H1 (cell line): ENCODE results near the gene TOGARAM1. TPM values are rescaled to one million over a fixed set of nuclear protein-coding genes. Genes with fewer than 3 reads are reported as not detected.

Experiments
- CTCF ChIA-PET: fragments of 300-600 bp; sonication (Branson Sonifier 250); formaldehyde crosslinking; loops from one replicate; lab custom pipeline; 2021; ENCODE audit not compliant: partially characterized antibody; lab: Charles Lee
- POLR2A ChIA-PET: fragments of 300-600 bp; sonication (Branson Sonifier 250); formaldehyde crosslinking; loops from one replicate; lab custom pipeline; 2021; ENCODE audit warnings: inconsistent platforms; ENCODE audit not compliant: partially characterized antibody; lab: Charles Lee
- DNase-seq, 2 experiments: peaks; one replicate each; pipeline versions ENCODE4 v3.0.0 to v3.0.0-alpha.2; 2010 to 2022; ENCODE audit warnings: low spot score in 2 of 2, low read depth in 1 of 2, mixed read lengths in 1 of 2
- FAIRE-seq: peaks from 2 replicates; lab custom pipeline; 2011; peaks lifted over from hg19 to GRCh38; lab: Jason Lieb, UNC
- H2AFZ ChIP-seq: 2 replicates; pipeline ENCODE4 v1.8.1; 2012; ENCODE audit warnings: low read length, inconsistent platforms
- H2AK5ac ChIP-seq: 2 replicates; pipeline ENCODE4 v1.6.1; 2013; ENCODE audit warnings: low read depth, low read length
- H2BK120ac ChIP-seq: replicated peaks from 2 replicates; pipeline ENCODE3; 2013; ENCODE audit warnings: low read depth, low read length, inconsistent platforms
- H2BK12ac ChIP-seq: 2 replicates; pipeline ENCODE4 v1.6.1; 2013; ENCODE audit warnings: low read depth, low read length
- H2BK15ac ChIP-seq: 2 replicates; pipeline ENCODE4 v1.6.1; 2013; ENCODE audit warnings: low read length
- H2BK20ac ChIP-seq: 2 replicates; pipeline ENCODE4 v1.6.1; 2013; ENCODE audit warnings: low read length
- H2BK5ac ChIP-seq: 2 replicates; pipeline ENCODE4 v1.6.1; 2013; ENCODE audit warnings: low read depth, low read length
- H3K14ac ChIP-seq: 2 replicates; pipeline ENCODE4 v1.6.1; 2013; ENCODE audit warnings: inconsistent platforms; ENCODE audit not compliant: insufficient read length
- H3K18ac ChIP-seq: 2 replicates; pipeline ENCODE4 v1.6.1; 2013; ENCODE audit warnings: low read length; ENCODE audit errors: extremely low read depth
- H3K23ac ChIP-seq: 2 replicates; pipeline ENCODE4 v1.6.1; 2013; ENCODE audit warnings: inconsistent platforms; ENCODE audit not compliant: insufficient read length
- H3K23me2 ChIP-seq: 2 replicates; pipeline ENCODE4 v1.6.1; 2013; ENCODE audit warnings: low read depth, low read length
- H3K27ac ChIP-seq: 2 replicates; pipeline ENCODE4 v1.6.1; 2011; ENCODE audit warnings: low read depth, low read length, inconsistent platforms
- H3K27me3 ChIP-seq, 4 experiments: replicated peaks in 1 of 4; 1 replicate in 1 of 4; 2 replicates in 3 of 4; pipeline versions ENCODE4 v1.6.1 to v1.8.1; 2011 to 2013; ENCODE audit warnings: low read length in 3 of 4, mild to moderate bottlenecking in 3 of 4, inconsistent platforms in 2 of 4, mixed read lengths in 2 of 4, moderate library complexity in 1 of 4; ENCODE audit not compliant: control insufficient read depth in 3 of 4, insufficient read depth in 3 of 4; ENCODE audit errors: extremely low read depth in 1 of 4
- H3K36me3 ChIP-seq, 4 experiments: 2 replicates each; pipeline versions ENCODE4 v1.6.1 to v1.8.1; 2011 to 2013; ENCODE audit warnings: mild to moderate bottlenecking in 4 of 4, low read length in 3 of 4, moderate library complexity in 2 of 4, control low read depth in 1 of 4, inconsistent platforms in 1 of 4; ENCODE audit not compliant: insufficient read depth in 4 of 4, control insufficient read depth in 2 of 4
- H3K4ac ChIP-seq: replicated peaks from 2 replicates; pipeline ENCODE3; 2013; ENCODE audit warnings: low read length, low read depth, mixed read lengths, inconsistent platforms; ENCODE audit not compliant: insufficient read length
- H3K4me1 ChIP-seq, 4 experiments: replicated peaks in 1 of 4; 1 replicate in 1 of 4; 2 replicates in 3 of 4; pipeline versions ENCODE4 v1.6.1 to v1.8.1; 2011 to 2013; ENCODE audit warnings: low read length in 3 of 4, inconsistent platforms in 2 of 4, mixed read lengths in 1 of 4; ENCODE audit not compliant: insufficient read depth in 4 of 4, control insufficient read depth in 3 of 4
- H3K4me2 ChIP-seq, 2 experiments: 2 replicates each; pipeline versions ENCODE4 v1.6.1 to v1.8.1; 2011 to 2013; ENCODE audit warnings: low read depth in 2 of 2, low read length in 2 of 2, control low read depth in 1 of 2, inconsistent platforms in 1 of 2, mild to moderate bottlenecking in 1 of 2; ENCODE audit not compliant: insufficient read depth in 1 of 2
- H3K4me3 ChIP-seq, 4 experiments: fragments of 200-600, 300-600 bp in 1 of 4; sonication (generic), shearing (Covaris generic), sonication (Bioruptor Twin) in 1 of 4; 2 replicates each; pipeline versions ENCODE4 v1.5.1 to v1.8.1; 2011 to 2016; ENCODE audit warnings: low read length in 4 of 4, low read depth in 3 of 4, control low read depth in 2 of 4, inconsistent platforms in 2 of 4, mild to moderate bottlenecking in 2 of 4, mixed read lengths in 1 of 4, moderate library complexity in 1 of 4; ENCODE audit not compliant: insufficient read depth in 2 of 4; ENCODE audit errors: extremely low read depth in 1 of 4
- H3K56ac ChIP-seq: replicated peaks from 2 replicates; pipeline ENCODE3; 2013; ENCODE audit warnings: low read depth, mild to moderate bottlenecking, mixed read lengths, low read length, inconsistent platforms; ENCODE audit not compliant: insufficient read length
- H3K79me1 ChIP-seq: 2 replicates; pipeline ENCODE4 v1.6.1; 2013; ENCODE audit warnings: low read depth, low read length, control low read depth
- H3K79me2 ChIP-seq, 2 experiments: 2 replicates each; pipeline versions ENCODE4 v1.6.1 to v1.8.1; 2012 to 2013; ENCODE audit warnings: low read length in 2 of 2, mild to moderate bottlenecking in 2 of 2, inconsistent platforms in 1 of 2; ENCODE audit not compliant: insufficient read depth in 2 of 2, control insufficient read depth in 1 of 2
- H3K9ac ChIP-seq, 4 experiments: replicated peaks in 1 of 4; 1 replicate in 1 of 4; 2 replicates in 3 of 4; pipeline versions ENCODE4 v1.6.1 to v1.8.1; 2011 to 2013; ENCODE audit warnings: low read depth in 3 of 4, low read length in 3 of 4, control low read depth in 2 of 4, mild to moderate bottlenecking in 2 of 4, moderate library complexity in 2 of 4, inconsistent platforms in 1 of 4; ENCODE audit errors: extremely low read depth in 1 of 4
- H3K9me3 ChIP-seq, 2 experiments: 2 replicates each; pipeline versions ENCODE4 v1.6.1 to v1.8.1; 2012 to 2013; ENCODE audit warnings: mild to moderate bottlenecking in 2 of 2, moderate library complexity in 2 of 2, control low read depth in 1 of 2, inconsistent platforms in 1 of 2, low read depth in 1 of 2, low read length in 1 of 2, mixed read lengths in 1 of 2; ENCODE audit not compliant: insufficient read depth in 2 of 2
- H4K20me1 ChIP-seq, 2 experiments: replicated peaks in 1 of 2; 2 replicates each; pipeline versions ENCODE3 to v1.8.1; 2011 to 2013; ENCODE audit warnings: inconsistent platforms in 2 of 2, low read length in 2 of 2, mild to moderate bottlenecking in 1 of 2; ENCODE audit not compliant: insufficient read depth in 2 of 2, control insufficient read depth in 1 of 2
- H4K5ac ChIP-seq: 2 replicates; pipeline ENCODE4 v1.6.1; 2013; ENCODE audit warnings: low read length, low read depth, mixed read lengths, inconsistent platforms; ENCODE audit not compliant: insufficient read length
- H4K8ac ChIP-seq: 2 replicates; pipeline ENCODE4 v1.8.0; 2013; ENCODE audit warnings: mild to moderate bottlenecking, moderate library complexity, low read length, inconsistent platforms; ENCODE audit not compliant: insufficient read depth; ENCODE audit errors: extremely low read depth
- H4K91ac ChIP-seq: replicated peaks from 2 replicates; pipeline ENCODE3; 2013; ENCODE audit warnings: low read length, mixed read lengths, inconsistent platforms; ENCODE audit not compliant: insufficient read length
- BRCA1 ChIP-seq: IDR thresholded peaks from 2 replicates; pipeline ENCODE4 v1.6.1; 2012; ENCODE audit warnings: low read depth, low read length, improper control_type of control experiment
- CBX8 ChIP-seq: fragments of 300-800, 300-1000 bp; sonication (generic); IDR thresholded peaks from 2 replicates; pipeline ENCODE4 v1.7.1; 2016; ENCODE audit warnings: low read depth, low read length, borderline replicate concordance
- CHD2 ChIP-seq: IDR thresholded peaks from 2 replicates; pipeline ENCODE4 v1.6.1; 2012; ENCODE audit warnings: low read length, improper control_type of control experiment
- CREB1 ChIP-seq: IDR thresholded peaks from 2 replicates; pipeline ENCODE4 v1.6.1; 2012; ENCODE audit warnings: inconsistent platforms
- FOSL1 ChIP-seq: IDR thresholded peaks from 2 replicates; pipeline ENCODE4 v1.6.1; 2011; ENCODE audit warnings: mild to moderate bottlenecking, low read depth, low read length, moderate library complexity; ENCODE audit not compliant: insufficient read depth
- JUND ChIP-seq: IDR thresholded peaks from 2 replicates; pipeline ENCODE4 v1.6.1; 2011; ENCODE audit warnings: mild to moderate bottlenecking, improper control_type of control experiment, low read length
- MAFK ChIP-seq: IDR thresholded peaks from 2 replicates; pipeline ENCODE4 v1.6.1; 2012; ENCODE audit warnings: low read depth, mild to moderate bottlenecking, improper control_type of control experiment, low read length
- NANOG ChIP-seq: IDR thresholded peaks from 2 replicates; pipeline ENCODE4 v1.6.1; 2011; ENCODE audit warnings: low read length, low read depth, mild to moderate bottlenecking, inconsistent platforms; ENCODE audit not compliant: insufficient read depth, poor library complexity, severe bottlenecking
- RFX5 ChIP-seq: IDR thresholded peaks from 2 replicates; pipeline ENCODE4 v1.6.1; 2011; ENCODE audit warnings: low read depth, low read length, improper control_type of control experiment, borderline replicate concordance
- SIN3A ChIP-seq, 2 experiments: IDR thresholded peaks in 1 of 2; conservative IDR thresholded peaks in 1 of 2; 2 replicates each; pipeline ENCODE4 v1.6.1; 2011 to 2012; ENCODE audit warnings: low read length in 2 of 2, improper control_type of control experiment in 1 of 2, low read depth in 1 of 2, mild to moderate bottlenecking in 1 of 2
- TAF7 ChIP-seq: optimal IDR thresholded peaks from 2 replicates; pipeline ENCODE3; 2011; ENCODE audit warnings: low read depth, mild to moderate bottlenecking, inconsistent platforms, low read length, moderate library complexity, borderline replicate concordance
- TEAD4 ChIP-seq: IDR thresholded peaks from 2 replicates; pipeline ENCODE4 v1.6.1; 2012; ENCODE audit warnings: low read depth, low read length, inconsistent platforms, mixed read lengths
- USF2 ChIP-seq: IDR thresholded peaks from 2 replicates; pipeline ENCODE4 v1.6.1; 2011; ENCODE audit warnings: low read length, improper control_type of control experiment
- ZNF274 ChIP-seq: IDR thresholded peaks from 2 replicates; pipeline ENCODE4 v1.7.0; 2012; ENCODE audit warnings: low read length, borderline replicate concordance; ENCODE audit errors: extremely low read depth
- WGBS, 2 experiments: shearing (Covaris generic) in 1 of 2; methylation state at CpG; one replicate each; pipeline versions ENCODE4 v1.1.6 to v1.1.7; 2013 to 2015; ENCODE audit warnings: low lambda C conversion rate in 2 of 2, mixed read lengths in 2 of 2, inconsistent platforms in 1 of 2, low coverage in 1 of 2, missing lambda C conversion rate in 1 of 2; ENCODE audit not compliant: insufficient replicate concordance in 2 of 2, insufficient coverage in 1 of 2, insufficient read length in 1 of 2; ENCODE audit errors: extremely low coverage in 1 of 2, missing lambda C conversion rate in 1 of 2; 5-methylcytosine and 5-hydroxymethylcytosine counted together
- polyA plus RNA-seq, 7 experiments: library from polyadenylated mRNA; depleted of rRNA in 3 of 7; stranded (reverse) in 5 of 7; unstranded in 2 of 7; fragments of >200 nt in 5 of 7; fragments of 200-250 nt in 2 of 7; gene quantifications; 1 replicate in 5 of 7; 2 replicates in 1 of 7; 4 replicates in 1 of 7; pipeline versions ENCODE4 v1.2.1 to v1.2.3, GENCODE V29; 2011 to 2013; ENCODE audit warnings: missing spikeins in 2 of 7, mixed read lengths in 2 of 7
- total RNA-seq: library from RNA; stranded (reverse); fragmentation: NEBNext Ultra II Directional; extraction: Animal tissue kit (Norgen Biotek cat#: 25700); gene quantifications from 2 replicates; pipeline ENCODE4 v1.2.1, GENCODE V29; 2021

TOGARAM1 gene
- total and polyA plus RNA-seq, 2 of the 8 experiments (the other 6 are each of a cell fraction or from before 2014, with no cell fraction given): 2.5 to 6.8 TPM

- Histone ChIP-seq H3K4me1 (no peaks in the 10 kb centered on the region), H3K23me2 (no peaks in the 10 kb centered on the region), H3K36me3 (peaks cover 3 to 82% (median 49%) of the 10 kb centered on the region in 4 experiments), H2AFZ (no peak overlapping the region), H3K9ac (no peak overlapping the region), H3K79me1 (no peaks in the 10 kb centered on the region), H4K91ac (no peak overlapping the region), H3K4me2 (no peak overlapping the region), H2BK5ac (no peak overlapping the region), H2BK20ac (no peak overlapping the region), H3K23ac (no peak overlapping the region), H3K4ac (no peak overlapping the region), H3K27me3 (no peaks in the 10 kb centered on the region), H2BK12ac (no peak overlapping the region), H4K20me1 (peaks cover 3 to 6% of the 10 kb centered on the region in 2 experiments), H2BK120ac (no peak overlapping the region), H2AK5ac (no peak overlapping the region), H3K79me2 (no peaks in the 10 kb centered on the region), H3K14ac (no peak overlapping the region), H3K27ac (no peak overlapping the region), H2BK15ac (no peak overlapping the region), H4K5ac (no peak overlapping the region), H3K56ac (no peak overlapping the region), H3K18ac (no peak overlapping the region), H3K4me3 (no peak overlapping the region), H3K9me3 (no peaks in the 10 kb centered on the region), H4K8ac (no peak overlapping the region)
- POLR2A ChIA-PET: interaction anchor here (1.4 kb wide), 1 partner anchor 9 kb away, joined by 6 read pairs; no protein-coding TSS in a partner anchor
- CTCF ChIA-PET: no interaction called here
- WGBS, 2 experiments: 79% methylated on average over 3 of the region's 3 CpGs; no CpG with 5 or more reads in 1 of the 2 experiments
- DNase-seq (no peak), FAIRE-seq (no peak)
- no peak for TF ChIP-seq USF2
- no peak for TF ChIP-seq FOSL1
- no peak for TF ChIP-seq SIN3A (conservative IDR thresholded peaks at IDR 0.05 in 1 of 2, IDR thresholded peaks at IDR 0.05 in 1 of 2; ENCODE audit: low read depth in 1 of 2, low read length in 2 of 2)
- TF ChIP-seq JUND: no peak
- no peak for TF ChIP-seq NANOG
- no peak for TF ChIP-seq TAF7
- TF ChIP-seq MAFK: no peak
- no peak for TF ChIP-seq CHD2
- TF ChIP-seq BRCA1: no peak
- TF ChIP-seq CBX8: no peak
- no peak for TF ChIP-seq TEAD4
- TF ChIP-seq RFX5: no peak
- TF ChIP-seq ZNF274: no peak
- no peak for TF ChIP-seq CREB1
Observed at GRCh38 chr14:45114327-45114726, 152.3 kb downstream of the TOGARAM1 start.
